ENCODE results near the gene FLG2.

GRCh38 chr1:152372672-152373071 is 12.9 kb upstream of the FLG2 start:
- TF ChIP-seq CTCF (IDR thresholded peaks at IDR 0.05) (no peak), POLR2A (IDR thresholded peaks at IDR 0.05) (no peak), POLR2AphosphoS5 (IDR thresholded peaks at IDR 0.05; ENCODE audit: insufficient read depth in 1 of 2, low read depth in 1 of 2) (no peak)

Data from vagina (tissue), 2 donors.